K562 (cell line): ENCODE results near the gene PDPR. TPM values are rescaled to one million over a fixed set of nuclear protein-coding genes. Genes with fewer than 3 reads are reported as not detected.
A peak's percentile ranks its signal among the peaks of the same experiment; 100 is the strongest.
"Not testable (repeated sequence)": the region's sequence is repeated elsewhere in the genome, so short reads cannot be mapped to it uniquely, and the experiment has no call there.

ENCODE experiments used
- ATAC-seq: fragments of 200-7000 bp; cut with Tn5 transposase; 3 replicates; pipeline ENCODE4 v1.9.1; 2020; ENCODE audit warnings: moderate library complexity
- BruUV-seq: library from RNA; stranded (reverse); fragments of 400-500 nt; replicated peaks from 2 replicates; lab custom pipeline; 2021; lab: Mats Ljungman, UMichigan
- CTCF ChIA-PET: fragments of 300-600 bp; formaldehyde crosslinking; extraction: SDS; loops from one replicate; lab custom pipeline; 2021; ENCODE audit warnings: low intra/inter-chr PET ratio; lab: Yijun Ruan, JAX
- POLR2A ChIA-PET: fragments of 300-600, 350-650 bp; sonication (Branson Sonifier 250); formaldehyde crosslinking; extraction: SDS; loops from one replicate; lab custom pipeline; 2021; ENCODE audit warnings: antibody characterized with exemption, inconsistent platforms; lab: Yijun Ruan, JAX
- DNase-seq, 4 experiments: peaks; one replicate each; pipeline versions ENCODE4 v3.0.0 to v3.0.0-alpha.2; 2011 to 2018; ENCODE audit warnings: low spot score in 3 of 4, mixed read lengths in 3 of 4; ENCODE audit errors: extremely low read depth in 1 of 4
- FAIRE-seq: peaks from 2 replicates; lab custom pipeline; 2011; peaks lifted over from hg19 to GRCh38; lab: Jason Lieb, UNC
- H2AFZ ChIP-seq: 2 replicates; pipeline ENCODE4 v1.6.0; 2011; ENCODE audit warnings: low read depth, low read length, control low read depth, inconsistent platforms
- H3K27ac ChIP-seq: fragments of 200-600 bp; 3 replicates; pipeline ENCODE4 v1.8.0; 2011; ENCODE audit warnings: low read depth, mild to moderate bottlenecking, control low read depth, inconsistent platforms, low read length, moderate library complexity, mixed read lengths; ENCODE audit errors: extremely low read depth
- H3K27me3 ChIP-seq, 2 experiments: fragments of 300-600 bp in 1 of 2; 2 replicates in 1 of 2; 3 replicates in 1 of 2; pipeline versions ENCODE4 v1.6.0 to v1.8.0; 2011; ENCODE audit warnings: inconsistent platforms in 2 of 2, low read length in 2 of 2, mild to moderate bottlenecking in 1 of 2, mixed read lengths in 1 of 2, moderate library complexity in 1 of 2; ENCODE audit not compliant: control insufficient read depth in 2 of 2, insufficient read depth in 2 of 2
- H3K36me3 ChIP-seq: fragments of 300-600 bp; 3 replicates; pipeline ENCODE4 v1.8.0; 2011; ENCODE audit warnings: mild to moderate bottlenecking, low read length, inconsistent platforms; ENCODE audit not compliant: control insufficient read depth, insufficient read depth
- H3K4me1 ChIP-seq, 2 experiments: fragments of 200-600 bp in 1 of 2; replicated peaks in 1 of 2; 2 replicates in 1 of 2; 3 replicates in 1 of 2; pipeline versions ENCODE4 v1.5.1 to v1.8.0; 2011; ENCODE audit warnings: inconsistent platforms in 2 of 2, low read length in 2 of 2, mild to moderate bottlenecking in 1 of 2, mixed read lengths in 1 of 2, moderate library complexity in 1 of 2; ENCODE audit not compliant: control insufficient read depth in 2 of 2, insufficient read depth in 2 of 2
- H3K4me2 ChIP-seq: 2 replicates; pipeline ENCODE4 v1.6.1; 2011; ENCODE audit warnings: low read length, control low read depth, inconsistent platforms, mixed read lengths; ENCODE audit not compliant: insufficient read depth
- H3K4me3 ChIP-seq: fragments of 200-600 bp; sonication (generic), shearing (Covaris generic); 2 replicates; pipeline ENCODE4 v1.5.1; 2016; ENCODE audit warnings: control low read depth, inconsistent platforms
- H3K79me2 ChIP-seq: fragments of 200-600 bp; 3 replicates; pipeline ENCODE4 v1.8.0; 2011; ENCODE audit warnings: low read length, inconsistent platforms; ENCODE audit not compliant: control insufficient read depth, insufficient read depth
- H3K9ac ChIP-seq, 2 experiments: 2 replicates each; pipeline versions ENCODE4 v1.6.0 to v1.6.1; 2011; ENCODE audit warnings: low read depth in 2 of 2, low read length in 2 of 2, control low read depth in 1 of 2, inconsistent platforms in 1 of 2, mild to moderate bottlenecking in 1 of 2, mixed read lengths in 1 of 2; ENCODE audit not compliant: insufficient read depth in 1 of 2
- H3K9me1 ChIP-seq: one replicate; pipeline ENCODE4 v1.6.0; 2011; ENCODE audit warnings: inconsistent platforms, mild to moderate bottlenecking, low read length, moderate library complexity; ENCODE audit not compliant: control insufficient read depth, insufficient read depth
- H3K9me3 ChIP-seq: replicated peaks from 2 replicates; pipeline ENCODE4 v1.5.1; 2011; ENCODE audit warnings: low read depth, low read length, inconsistent platforms; ENCODE audit not compliant: control insufficient read depth, insufficient read depth
- H4K20me1 ChIP-seq: replicated peaks from 2 replicates; pipeline ENCODE4 v1.6.1; 2011; ENCODE audit warnings: low read length, inconsistent platforms, mixed read lengths; ENCODE audit not compliant: control insufficient read depth, insufficient read depth
- BCOR ChIP-seq: fragments of 450-650 bp; IDR thresholded peaks from 2 replicates; pipeline ENCODE4 v1.6.1; 2016
- ESRRA ChIP-seq: fragments of 450-650 bp; IDR thresholded peaks from 2 replicates; pipeline ENCODE4 v1.6.1; 2014; ENCODE audit warnings: low read depth, mild to moderate bottlenecking, moderate library complexity, borderline replicate concordance
- KDM1A ChIP-seq, 2 experiments: fragments of 450-650 bp; IDR thresholded peaks; 2 replicates each; pipeline ENCODE4 v1.6.1; 2016; ENCODE audit warnings: mild to moderate bottlenecking in 2 of 2
- SMARCA5 ChIP-seq: fragments of 450-650 bp; IDR thresholded peaks from 2 replicates; pipeline ENCODE4 v1.6.1; 2016
- WGBS: fragments of 100-300 bp; shearing (Covaris generic); methylation state at CpG from one replicate; pipeline ENCODE4 v1.1.6; 2016; ENCODE audit warnings: low coverage, mixed read lengths; ENCODE audit not compliant: insufficient coverage; ENCODE audit errors: missing lambda C conversion rate; 5-methylcytosine and 5-hydroxymethylcytosine counted together
- in situ Hi-C: fragments of 300-500 bp; cut with MboI; formaldehyde crosslinking; loops from 4 replicates; pipeline ENCODE4 v1.15.0; 2018; ENCODE audit warnings: inconsistent platforms, mixed read lengths
- intact Hi-C: fragments of 100-400 bp; cut with micrococcal nuclease; formaldehyde crosslinking; loops from 2 replicates; pipeline ENCODE4 v1.14.2; 2022
- polyA plus RNA-seq, 8 experiments: library from polyadenylated mRNA; depleted of rRNA in 4 of 8; stranded (reverse) in 5 of 8; unstranded in 3 of 8; fragments of >200 nt; fragmentation: Nextera tagmentation in 2 of 8; fragmentation: Illumina TruSeq in 1 of 8; extraction: Ambion mirVana in 2 of 8; extraction: Trizol in 1 of 8; gene quantifications; 2 replicates each; pipeline versions ENCODE4 v1.2.1 to v1.2.3, GENCODE V29; 2011 to 2014; ENCODE audit warnings: inconsistent platforms in 1 of 8, missing spikeins in 1 of 8
- total RNA-seq, 7 experiments: library from RNA; depleted of rRNA in 6 of 7; stranded (reverse); fragments of >200 nt in 6 of 7; fragmentation: Illumina TruSeq in 2 of 7; extraction: Trizol in 2 of 7; gene quantifications; 2 replicates each; pipeline versions ENCODE4 v1.2.1 to v1.2.3, GENCODE V29; 2011 to 2021; ENCODE audit warnings: low replicate concordance in 1 of 7
- TF ChIP-seq, protein P1 (sequence below): fragments of 450-650 bp; IDR thresholded peaks from 2 replicates; pipeline ENCODE4 v1.6.1; 2016

PDPR gene
- total and polyA plus RNA-seq, 9 of the 15 experiments (the other 6 are each of a cell fraction or from before 2014, with no cell fraction given) = 4.9 to 35.7 (median 19.1) TPM

DNA sequence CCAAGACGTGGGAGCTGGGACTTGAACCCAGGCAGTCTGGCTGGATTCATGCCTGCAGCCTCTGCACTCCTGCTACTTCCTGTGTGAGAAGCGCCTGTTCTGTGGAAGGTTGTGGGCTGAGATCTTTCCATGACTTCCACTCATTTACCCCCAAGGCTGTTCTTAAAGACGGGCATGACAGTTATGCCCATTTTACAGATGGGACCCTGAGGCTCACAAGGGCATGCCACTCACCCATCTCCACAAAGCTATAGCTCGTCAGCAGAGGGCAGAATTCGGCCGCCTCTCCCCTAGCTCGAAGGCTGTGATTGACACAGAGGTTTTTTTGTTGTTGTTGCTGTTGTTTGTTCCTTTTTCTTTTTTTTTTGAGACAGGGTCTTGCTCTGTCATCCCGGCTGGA, 85.9 kb downstream of the PDPR start:
- H4K20me1 ChIP-seq, H3K9me1 ChIP-seq, CTCF ChIA-PET, BruUV-seq, ATAC-seq, H3K27ac ChIP-seq, H3K9ac ChIP-seq, H3K79me2 ChIP-seq, H2AFZ ChIP-seq, FAIRE-seq, H3K36me3 ChIP-seq, in situ Hi-C loops, intact Hi-C loops, H3K4me3 ChIP-seq, H3K4me2 ChIP-seq, H3K27me3 ChIP-seq, H3K9me3 ChIP-seq, DNase-seq, H3K4me1 ChIP-seq, POLR2A ChIA-PET: not testable (repeated sequence)
- TF ChIP-seq ESRRA = peak; percentile 98
- TF ChIP-seq, protein P1, sequence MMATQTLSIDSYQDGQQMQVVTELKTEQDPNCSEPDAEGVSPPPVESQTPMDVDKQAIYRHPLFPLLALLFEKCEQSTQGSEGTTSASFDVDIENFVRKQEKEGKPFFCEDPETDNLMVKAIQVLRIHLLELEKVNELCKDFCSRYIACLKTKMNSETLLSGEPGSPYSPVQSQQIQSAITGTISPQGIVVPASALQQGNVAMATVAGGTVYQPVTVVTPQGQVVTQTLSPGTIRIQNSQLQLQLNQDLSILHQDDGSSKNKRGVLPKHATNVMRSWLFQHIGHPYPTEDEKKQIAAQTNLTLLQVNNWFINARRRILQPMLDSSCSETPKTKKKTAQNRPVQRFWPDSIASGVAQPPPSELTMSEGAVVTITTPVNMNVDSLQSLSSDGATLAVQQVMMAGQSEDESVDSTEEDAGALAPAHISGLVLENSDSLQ = peak; percentile 63
- peak; percentile 19; the same call in 1 of the 2 replicates for TF ChIP-seq SMARCA5
- peak; percentile 28; the same call in 1 of the 2 replicates for TF ChIP-seq BCOR
- TF ChIP-seq KDM1A (IDR thresholded peaks at IDR 0.05) = peak in 1 of 2 experiments; percentile 38; a peak in 1 of 4 replicates
- WGBS = 11% methylated on average over 6 of the region's 8 CpGs

- 11% methylated on average over 4 of the region's 7 CpGs for WGBS
- H3K27ac ChIP-seq, H3K9me3 ChIP-seq, FAIRE-seq, H2AFZ ChIP-seq, CTCF ChIA-PET, H3K9ac ChIP-seq, H3K4me2 ChIP-seq, intact Hi-C loops, H3K27me3 ChIP-seq, H3K4me3 ChIP-seq, H4K20me1 ChIP-seq, BruUV-seq, H3K9me1 ChIP-seq, H3K79me2 ChIP-seq, DNase-seq, H3K36me3 ChIP-seq, ATAC-seq, in situ Hi-C loops, POLR2A ChIA-PET, H3K4me1 ChIP-seq: not testable (repeated sequence)
These were observed 89.4 kb downstream of the PDPR start for GRCh38 chr16:70203508-70203907.

- H3K9me1 ChIP-seq, H3K4me3 ChIP-seq, BruUV-seq, H3K27ac ChIP-seq, H3K4me1 ChIP-seq, POLR2A ChIA-PET, ATAC-seq, H2AFZ ChIP-seq, H3K9me3 ChIP-seq, DNase-seq, in situ Hi-C loops, H3K9ac ChIP-seq, H4K20me1 ChIP-seq, intact Hi-C loops, H3K36me3 ChIP-seq, H3K79me2 ChIP-seq, CTCF ChIA-PET, FAIRE-seq, H3K27me3 ChIP-seq, H3K4me2 ChIP-seq: not testable (repeated sequence)
- WGBS = 84% methylated on average over 4 of the region's 29 CpGs
These were observed 89.9 kb downstream of the PDPR start for GRCh38 chr16:70204010-70204409.
